ENCODE measurements around the gene DPY30.

GRCh38 chr2:32043561-32043960 lies 4.0 kb upstream of the DPY30 start:
- TF ChIP-seq POLR2A (IDR thresholded peaks at IDR 0.05) = no peak
- TF ChIP-seq, protein P1, sequence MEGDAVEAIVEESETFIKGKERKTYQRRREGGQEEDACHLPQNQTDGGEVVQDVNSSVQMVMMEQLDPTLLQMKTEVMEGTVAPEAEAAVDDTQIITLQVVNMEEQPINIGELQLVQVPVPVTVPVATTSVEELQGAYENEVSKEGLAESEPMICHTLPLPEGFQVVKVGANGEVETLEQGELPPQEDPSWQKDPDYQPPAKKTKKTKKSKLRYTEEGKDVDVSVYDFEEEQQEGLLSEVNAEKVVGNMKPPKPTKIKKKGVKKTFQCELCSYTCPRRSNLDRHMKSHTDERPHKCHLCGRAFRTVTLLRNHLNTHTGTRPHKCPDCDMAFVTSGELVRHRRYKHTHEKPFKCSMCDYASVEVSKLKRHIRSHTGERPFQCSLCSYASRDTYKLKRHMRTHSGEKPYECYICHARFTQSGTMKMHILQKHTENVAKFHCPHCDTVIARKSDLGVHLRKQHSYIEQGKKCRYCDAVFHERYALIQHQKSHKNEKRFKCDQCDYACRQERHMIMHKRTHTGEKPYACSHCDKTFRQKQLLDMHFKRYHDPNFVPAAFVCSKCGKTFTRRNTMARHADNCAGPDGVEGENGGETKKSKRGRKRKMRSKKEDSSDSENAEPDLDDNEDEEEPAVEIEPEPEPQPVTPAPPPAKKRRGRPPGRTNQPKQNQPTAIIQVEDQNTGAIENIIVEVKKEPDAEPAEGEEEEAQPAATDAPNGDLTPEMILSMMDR (IDR thresholded peaks at IDR 0.05) = no peak

All from right lobe of liver (tissue), 4 donors.